Measurements from ENCODE around the gene FAM222A. TPM values are rescaled to one million over a fixed set of nuclear protein-coding genes. Genes with fewer than 3 reads are reported as not detected.

The FAM222A gene
- total RNA-seq, 1 experiment from 2014 or later: 1.6 TPM

- TF ChIP-seq PRDM15 (CRISPR knock-in tag; IDR thresholded peaks at IDR 0.05): no peak
- no peak for TF ChIP-seq ZNF219 (CRISPR knock-in tag; IDR thresholded peaks at IDR 0.05; ENCODE audit: borderline replicate concordance)
- TF ChIP-seq IRF2 (CRISPR knock-in tag; IDR thresholded peaks at IDR 0.05; ENCODE audit: borderline replicate concordance, low read depth): no peak
- no peak for TF ChIP-seq ZNF317 (CRISPR knock-in tag; IDR thresholded peaks at IDR 0.05; ENCODE audit: borderline replicate concordance, low read depth)
- no peak for TF ChIP-seq MYBL2 (CRISPR knock-in tag; IDR thresholded peaks at IDR 0.05)
- no peak for TF ChIP-seq ZNF396 (CRISPR knock-in tag; IDR thresholded peaks at IDR 0.05; ENCODE audit: borderline replicate concordance)
- no peak for TF ChIP-seq SMAD3 (CRISPR knock-in tag; IDR thresholded peaks at IDR 0.05; ENCODE audit: borderline replicate concordance)
These were observed 42.1 kb upstream of the FAM222A start (continued) for GRCh38 chr12:109671502-109671901.

GRCh38 chr12:109673379-109673778 is 40.2 kb upstream of the FAM222A start:
- CTCF ChIA-PET: no interaction called here
- POLR2A ChIA-PET: no interaction called here
- Mint-ChIP-seq H3K4me3 (no peak overlapping the region), H3K9me3 (peaks cover 3% of the 10 kb centered on the region; the same call in 1 of the 2 replicates), H3K27ac (no peak overlapping the region), H3K36me3 (no peaks in the 10 kb centered on the region), H3K4me1 (peaks cover 7% of the 10 kb centered on the region), H3K27me3 (ENCODE audit: low read depth) (peaks cover 16% of the 10 kb centered on the region)
- DNase-seq (ENCODE audit: low spot score) (no peak), ATAC-seq (no peak)
- no peak for TF ChIP-seq ZNF512 (CRISPR knock-in tag; IDR thresholded peaks at IDR 0.05; ENCODE audit: borderline replicate concordance)
- TF ChIP-seq OVOL2 (CRISPR knock-in tag; IDR thresholded peaks at IDR 0.05; ENCODE audit: borderline replicate concordance): no peak

- no peak overlapping the region for H3K27ac Mint-ChIP-seq
- H3K4me3 Mint-ChIP-seq: no peak overlapping the region
- no peaks in the 10 kb centered on the region for H3K36me3 Mint-ChIP-seq
- peaks cover 3% of the 10 kb centered on the region; the same call in 1 of the 2 replicates for H3K9me3 Mint-ChIP-seq
- TF ChIP-seq ZNF317 (CRISPR knock-in tag; IDR thresholded peaks at IDR 0.05; ENCODE audit: borderline replicate concordance, low read depth): no peak
- no peak for TF ChIP-seq CTCF (IDR thresholded peaks at IDR 0.05)
- TF ChIP-seq ZNF219 (CRISPR knock-in tag; IDR thresholded peaks at IDR 0.05; ENCODE audit: borderline replicate concordance): no peak
- no peak for TF ChIP-seq MXD4 (CRISPR knock-in tag; IDR thresholded peaks at IDR 0.05; ENCODE audit: borderline replicate concordance)
- TF ChIP-seq MAX (CRISPR knock-in tag; IDR thresholded peaks at IDR 0.05): no peak
- TF ChIP-seq AFF4 (CRISPR knock-in tag; IDR thresholded peaks at IDR 0.05; ENCODE audit: borderline replicate concordance): no peak
- no peak for TF ChIP-seq ZNF263 (CRISPR knock-in tag; IDR thresholded peaks at IDR 0.05; ENCODE audit: low read depth)
- TF ChIP-seq ZMAT4 (CRISPR knock-in tag; IDR thresholded peaks at IDR 0.05): no peak
- TF ChIP-seq ZNF423 (CRISPR knock-in tag; IDR thresholded peaks at IDR 0.05): no peak
- peaks cover 7% of the 10 kb centered on the region for H3K4me1 Mint-ChIP-seq
- ChIA-PET POLR2A (no interaction called here), CTCF (interaction anchor here (1.0 kb wide), 1 partner anchor 76 kb away, joined by 3 read pairs; no protein-coding TSS in a partner anchor)
- ATAC-seq (peak; percentile 52; the same call in 1 of the 2 replicates), DNase-seq (ENCODE audit: low spot score) (no peak)
- peaks cover 21% of the 10 kb centered on the region for H3K27me3 Mint-ChIP-seq (ENCODE audit: low read depth)
These were observed 39.7 kb upstream of the FAM222A start for GRCh38 chr12:109673884-109674283.

All from WTC11 (cell line).